ENCODE measurements around the gene ANTXR1. TPM values are rescaled to one million over a fixed set of nuclear protein-coding genes. Genes with fewer than 3 reads are reported as not detected.

The ANTXR1 gene
- total and polyA plus RNA-seq, 11 donors, result 5.8 to 75.2 (median 23.3) TPM

GRCh38 chr2:69188182-69188900 is 175.4 kb downstream of the ANTXR1 start:
- intact Hi-C loops (cut with DNase I), result loop anchor here in 1 of 10 donors (10.0 kb wide), 1 partner anchor 174 kb away; the partner anchor contains the start of gene ANTXR1

GRCh38 chr2:69190743-69191404 is 177.9 kb downstream of the ANTXR1 start:
- intact Hi-C loops (cut with DNase I), result no loop called here
- H3K4me1 ChIP-seq, result peaks cover 0 to 26% (median 0%) of the 10 kb centered on the region in 12 donors
- no peak for ATAC-seq

More at GRCh38 chr2:69188182-69188900, 175.4 kb downstream of the ANTXR1 start:
- Histone ChIP-seq H3K4me1 (peaks cover 0 to 26% (median 0%) of the 10 kb centered on the region in 12 donors), H3K9me3 (no peaks in the 10 kb centered on the region), H3K4me3 (no peak overlapping the region), H3K27ac (no peak overlapping the region), H3K36me3 (peaks cover 0 to 49% (median 0%) of the 10 kb centered on the region in 9 donors), H3K27me3 (no peaks in the 10 kb centered on the region)
- WGBS, 4 donors, result 65 to 83% (median 79%) methylated on average over 4 of the region's 4 CpGs
- ATAC-seq (no peak), DNase-seq (peak in 2 of 5 donors; percentile 23 to 35)
- TF ChIP-seq POLR2A (IDR thresholded peaks at IDR 0.05), result no peak
- TF ChIP-seq, protein P1, sequence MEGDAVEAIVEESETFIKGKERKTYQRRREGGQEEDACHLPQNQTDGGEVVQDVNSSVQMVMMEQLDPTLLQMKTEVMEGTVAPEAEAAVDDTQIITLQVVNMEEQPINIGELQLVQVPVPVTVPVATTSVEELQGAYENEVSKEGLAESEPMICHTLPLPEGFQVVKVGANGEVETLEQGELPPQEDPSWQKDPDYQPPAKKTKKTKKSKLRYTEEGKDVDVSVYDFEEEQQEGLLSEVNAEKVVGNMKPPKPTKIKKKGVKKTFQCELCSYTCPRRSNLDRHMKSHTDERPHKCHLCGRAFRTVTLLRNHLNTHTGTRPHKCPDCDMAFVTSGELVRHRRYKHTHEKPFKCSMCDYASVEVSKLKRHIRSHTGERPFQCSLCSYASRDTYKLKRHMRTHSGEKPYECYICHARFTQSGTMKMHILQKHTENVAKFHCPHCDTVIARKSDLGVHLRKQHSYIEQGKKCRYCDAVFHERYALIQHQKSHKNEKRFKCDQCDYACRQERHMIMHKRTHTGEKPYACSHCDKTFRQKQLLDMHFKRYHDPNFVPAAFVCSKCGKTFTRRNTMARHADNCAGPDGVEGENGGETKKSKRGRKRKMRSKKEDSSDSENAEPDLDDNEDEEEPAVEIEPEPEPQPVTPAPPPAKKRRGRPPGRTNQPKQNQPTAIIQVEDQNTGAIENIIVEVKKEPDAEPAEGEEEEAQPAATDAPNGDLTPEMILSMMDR (IDR thresholded peaks at IDR 0.05), result no peak

DNA sequence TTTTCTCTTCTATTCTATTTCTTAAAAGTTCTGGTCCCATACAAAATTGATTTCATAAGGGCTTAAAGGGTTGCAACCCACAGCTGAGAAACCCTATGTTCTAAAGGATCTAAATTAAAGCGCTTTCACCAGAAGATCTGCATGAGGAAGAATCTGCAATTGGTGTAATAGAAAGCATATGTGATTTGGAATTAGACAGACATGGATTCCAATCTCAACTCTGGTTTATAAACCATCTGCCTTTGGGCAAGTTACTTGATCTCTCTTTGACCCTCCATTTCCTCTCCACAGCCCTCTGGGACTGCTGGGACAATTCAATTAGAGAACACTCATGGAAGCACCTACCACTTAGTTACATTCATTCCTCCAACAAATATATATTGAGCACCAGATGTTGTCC is 178.7 kb downstream of the ANTXR1 start:
- H3K27ac ChIP-seq, result no peak overlapping the region
- no peaks in the 10 kb centered on the region for H3K9me3 ChIP-seq
- 93 to 100% (median 96%) methylated on average over 1 of the region's 1 CpG for WGBS, 4 donors
- no peak for TF ChIP-seq POLR2A (IDR thresholded peaks at IDR 0.05)
- TF ChIP-seq, protein P1 (IDR thresholded peaks at IDR 0.05), result no peak
- no peak overlapping the region for H3K4me3 ChIP-seq
- intact Hi-C loops (cut with DNase I), result no loop called here
- no peaks in the 10 kb centered on the region for H3K27me3 ChIP-seq
- DNase-seq (no peak), ATAC-seq (no peak)
- H3K4me1 ChIP-seq, result peaks cover 0 to 26% (median 0%) of the 10 kb centered on the region in 12 donors
- H3K36me3 ChIP-seq, result peaks cover 0 to 31% (median 0%) of the 10 kb centered on the region in 9 donors

More at GRCh38 chr2:69190743-69191404, 177.9 kb downstream of the ANTXR1 start:
- no peaks in the 10 kb centered on the region for H3K27me3 ChIP-seq
- H3K36me3 ChIP-seq, result peaks cover 0 to 38% (median 0%) of the 10 kb centered on the region in 9 donors
- H3K9me3 ChIP-seq, result no peaks in the 10 kb centered on the region
- TF ChIP-seq, protein P1 (IDR thresholded peaks at IDR 0.05), result no peak
- no peak for TF ChIP-seq POLR2A (IDR thresholded peaks at IDR 0.05)
- no peak overlapping the region for H3K4me3 ChIP-seq
- H3K27ac ChIP-seq, result peak overlapping the region in 1 of 12 donors; percentile 12
- WGBS, 4 donors, result 42 to 65% (median 46%) methylated on average over 3 of the region's 3 CpGs
- no peak for DNase-seq
